NCI-H460 (cell line): ENCODE results near the gene CCZ1. TPM values are rescaled to one million over a fixed set of nuclear protein-coding genes. Genes with fewer than 3 reads are reported as not detected.
"Not testable (repeated sequence)": the region's sequence is repeated elsewhere in the genome, so short reads cannot be mapped to it uniquely, and the experiment has no call there.

Source experiments
- DNase-seq: peaks from one replicate; pipeline ENCODE4 v3.0.0-alpha.2; 2016; ENCODE audit warnings: low read depth; ENCODE audit errors: extremely low read depth
- polyA plus RNA-seq: library from polyadenylated mRNA; depleted of rRNA; stranded (reverse); fragments of >200 nt; gene quantifications from 2 replicates; pipeline ENCODE4 v1.2.3, GENCODE V29; 2014; cell fraction: nucleus; rRNA removed
- total RNA-seq: library from RNA; depleted of rRNA; stranded (reverse); fragments of >200 nt; shearing (Covaris generic); gene quantifications from 2 replicates; pipeline ENCODE4 v1.2.3, GENCODE V29; 2014; rRNA removed

The CCZ1 gene
- 80.0 and 87.6 TPM in 2 replicates for total RNA-seq
- polyA plus RNA-seq, result 59.8 and 79.1 TPM in 2 replicates

- peak; percentile 51 for DNase-seq
These were observed at the start of gene CCZ1 for GRCh38 chr7:5898480-5899224. Gene CCZ1, plus strand, starts transcription at chr7:5898733. Its CDS starts 67 bp downstream, at chr7:5898800.

GRCh38 chr7:5850944-5851343, 47.6 kb upstream of the CCZ1 start:
- no peak for DNase-seq

- no peak for DNase-seq
These were observed 43.8 kb upstream of the CCZ1 start for GRCh38 chr7:5854738-5855137.

DNA sequence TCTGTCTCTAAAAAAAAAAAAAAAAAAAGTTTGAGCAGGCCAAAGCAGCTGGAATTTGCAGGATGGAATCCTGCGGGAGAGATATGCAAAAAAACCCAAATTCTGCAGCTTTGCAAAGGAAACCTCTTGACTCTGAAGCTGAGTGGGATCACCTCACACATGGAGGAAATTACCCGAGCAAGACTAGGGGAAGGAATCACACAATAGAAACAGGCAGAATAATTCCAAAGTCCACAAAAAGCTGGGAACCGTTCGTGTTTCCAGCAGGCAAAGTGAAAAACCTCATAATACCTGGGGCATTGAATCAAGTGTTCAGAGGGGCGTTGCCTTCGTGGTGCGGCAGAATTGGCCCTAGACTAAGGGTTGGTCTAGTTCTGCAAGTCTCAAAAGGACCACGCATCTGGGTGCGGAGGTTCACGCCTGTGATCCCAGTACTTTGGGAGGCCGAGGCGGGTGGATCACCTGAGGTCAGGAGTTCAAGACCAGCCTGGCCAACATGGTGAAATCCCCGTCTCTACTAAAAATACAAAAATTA, 41.4 kb upstream of the CCZ1 start:
- not testable (repeated sequence) for DNase-seq

DNA sequence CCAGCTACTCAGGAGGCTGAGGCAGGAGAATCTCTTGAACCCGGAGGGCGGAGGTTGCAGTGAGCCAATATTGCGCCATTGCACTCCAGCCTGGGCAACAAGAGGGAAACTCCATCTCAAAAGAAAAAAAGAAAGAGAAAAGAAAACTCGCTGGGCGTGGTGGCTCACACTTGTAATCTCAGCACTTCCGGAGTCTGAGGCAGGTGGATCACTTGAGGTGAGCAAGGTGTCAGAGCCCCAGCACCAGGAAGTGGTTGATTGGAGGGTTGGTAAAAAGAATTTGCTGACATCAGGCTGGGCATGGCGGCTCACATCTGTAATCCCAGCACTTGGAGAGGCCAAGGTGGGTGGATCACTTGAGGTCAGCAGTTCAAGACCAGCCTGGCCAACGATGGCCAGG, 40.0 kb upstream of the CCZ1 start:
- not testable (repeated sequence) for DNase-seq

- DNase-seq, result not testable (repeated sequence)
These were observed 37.3 kb upstream of the CCZ1 start for GRCh38 chr7:5861281-5861680.

DNA sequence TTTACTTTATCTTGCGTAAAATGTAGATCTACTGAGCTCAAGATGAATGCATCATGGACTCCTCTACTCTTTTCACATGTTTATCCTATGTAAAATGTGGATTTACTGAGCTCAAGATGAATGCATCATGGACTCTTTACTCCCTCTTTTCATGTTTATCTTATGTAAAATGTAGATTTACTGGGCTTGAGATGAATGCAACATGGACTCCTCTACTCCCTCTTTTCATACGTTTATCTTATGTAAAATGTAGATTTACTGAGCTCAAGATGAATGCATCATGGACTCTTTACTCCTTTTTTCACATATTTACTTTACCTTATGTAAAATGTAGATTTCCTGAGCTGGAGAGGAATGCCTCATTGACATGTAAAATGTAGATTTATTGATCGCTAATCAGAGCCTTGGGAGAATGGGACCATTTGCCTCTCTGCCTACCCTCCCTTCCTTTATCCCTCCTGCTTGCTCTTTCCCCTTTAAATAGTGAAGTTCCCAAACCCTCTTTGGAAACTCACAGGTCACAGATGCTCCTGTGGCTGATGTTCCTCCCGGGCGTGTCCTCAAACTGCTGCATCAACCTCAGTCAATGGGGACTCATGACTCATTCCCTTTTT, 35.7 kb upstream of the CCZ1 start:
- not testable (repeated sequence) for DNase-seq

DNA sequence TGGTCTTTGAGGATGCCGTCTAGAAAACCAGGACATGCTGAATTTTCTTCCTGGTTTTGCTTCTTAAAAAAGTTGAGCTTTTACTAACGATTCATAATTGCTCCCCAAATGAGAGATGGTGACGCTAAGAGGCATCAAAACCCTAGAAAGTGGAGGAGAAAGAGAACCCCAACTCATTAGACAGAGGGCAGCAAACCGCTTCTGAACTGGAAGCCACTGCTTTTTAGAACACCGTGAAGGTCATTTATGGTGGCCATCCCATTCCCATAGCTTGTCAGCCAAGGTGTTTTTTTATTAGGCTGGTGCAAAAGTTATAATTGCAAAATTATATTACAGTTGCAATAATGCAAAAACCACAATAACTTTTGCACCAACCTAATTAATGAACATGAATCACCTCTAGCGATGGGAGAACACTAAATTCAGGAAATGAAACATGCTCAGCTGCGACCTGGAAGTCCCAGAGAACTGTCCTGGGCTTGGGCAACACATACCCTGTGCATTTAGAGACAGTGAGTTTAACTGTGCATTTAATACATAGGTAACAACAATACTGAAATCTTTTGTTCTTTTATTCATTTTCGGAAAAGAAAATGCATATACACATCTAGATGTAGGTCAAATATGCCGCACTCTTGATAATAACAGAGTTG, 33.1 kb upstream of the CCZ1 start:
- not testable (repeated sequence) for DNase-seq

DNA sequence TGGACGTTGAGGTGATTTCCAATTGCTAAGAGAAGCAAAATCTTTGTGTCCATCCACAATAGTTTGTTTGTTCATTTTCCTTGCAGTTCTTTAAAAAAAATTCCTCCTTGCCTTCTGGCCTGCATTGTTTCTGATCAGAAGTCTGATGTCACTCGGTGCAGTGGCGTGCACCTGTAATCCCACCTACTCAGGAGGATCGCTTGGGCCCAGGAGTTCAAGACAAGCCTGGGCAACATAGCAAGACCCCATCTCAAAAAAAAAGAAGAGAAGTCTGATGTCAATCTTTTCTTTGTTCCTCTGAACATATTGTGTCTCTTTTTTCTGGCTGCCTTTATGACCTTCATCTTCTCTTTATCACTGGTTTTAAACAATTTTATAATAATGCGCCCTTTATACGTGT, 31.5 kb upstream of the CCZ1 start:
- DNase-seq, result no peak

DNA sequence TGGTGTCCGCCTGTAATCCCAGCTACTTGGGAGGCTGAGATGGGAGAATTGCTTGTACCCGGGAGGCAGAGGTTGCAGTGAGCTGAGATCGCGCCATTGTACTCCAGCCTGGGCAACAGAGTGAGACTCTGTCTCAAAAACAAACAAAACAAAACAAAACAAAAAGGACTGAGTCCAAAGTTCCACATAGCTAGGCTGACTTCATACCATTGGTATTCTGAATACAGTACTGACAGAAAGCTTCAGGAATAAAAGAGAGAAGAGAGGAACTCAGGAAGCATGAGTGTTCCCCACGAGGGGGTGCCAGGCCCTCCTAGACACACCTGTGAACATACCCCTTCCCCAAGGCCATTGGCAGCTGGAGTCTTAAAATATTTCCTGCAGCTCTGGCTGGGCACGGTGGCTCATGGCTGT, 29.6 kb upstream of the CCZ1 start:
- DNase-seq, result not testable (repeated sequence)

- DNase-seq, result no peak
These were observed 28.8 kb upstream of the CCZ1 start for GRCh38 chr7:5869691-5870090.

- DNase-seq, result no peak
These were observed 28.2 kb upstream of the CCZ1 start for GRCh38 chr7:5870311-5870710.

DNA sequence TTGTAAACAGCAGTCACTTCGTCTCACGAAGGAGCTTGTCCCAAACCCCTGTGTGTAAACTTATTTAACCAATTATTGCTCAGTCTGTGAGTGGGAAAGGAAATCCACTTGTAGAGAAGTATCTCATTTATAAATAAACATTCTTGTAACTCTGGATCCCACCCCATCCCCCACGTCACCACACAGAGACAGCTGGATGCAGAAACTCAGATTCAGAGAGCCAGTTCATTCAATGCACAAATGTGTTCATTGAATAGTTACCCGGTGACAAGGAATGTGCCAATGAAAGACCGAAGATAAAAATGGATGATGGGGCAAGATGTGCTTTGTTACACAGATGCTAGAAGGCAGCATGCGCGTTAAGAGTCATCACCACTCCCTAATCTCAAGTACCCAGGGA, 26.2 kb upstream of the CCZ1 start:
- no peak for DNase-seq

GRCh38 chr7:5879591-5879990, 18.9 kb upstream of the CCZ1 start:
- not testable (repeated sequence) for DNase-seq

DNA sequence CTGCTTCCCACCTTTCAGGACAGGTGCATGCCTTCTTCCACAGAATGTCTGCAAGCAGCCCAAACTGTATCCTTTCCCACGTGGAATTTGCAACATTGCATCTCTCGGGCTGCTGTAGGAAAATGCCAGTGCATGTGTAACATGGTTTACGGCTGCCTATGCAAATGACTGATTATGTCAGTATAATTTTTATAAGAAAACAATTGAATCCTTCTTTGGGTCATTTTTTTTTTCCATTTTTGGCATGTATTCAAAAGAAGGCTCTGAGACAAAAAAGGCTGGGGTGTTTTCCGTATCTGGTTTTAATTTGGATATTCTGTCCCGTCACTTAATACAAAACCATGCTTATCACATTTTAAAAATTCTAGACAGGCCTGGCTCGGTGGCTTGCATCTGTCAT, 18.4 kb upstream of the CCZ1 start:
- not testable (repeated sequence) for DNase-seq

DNA sequence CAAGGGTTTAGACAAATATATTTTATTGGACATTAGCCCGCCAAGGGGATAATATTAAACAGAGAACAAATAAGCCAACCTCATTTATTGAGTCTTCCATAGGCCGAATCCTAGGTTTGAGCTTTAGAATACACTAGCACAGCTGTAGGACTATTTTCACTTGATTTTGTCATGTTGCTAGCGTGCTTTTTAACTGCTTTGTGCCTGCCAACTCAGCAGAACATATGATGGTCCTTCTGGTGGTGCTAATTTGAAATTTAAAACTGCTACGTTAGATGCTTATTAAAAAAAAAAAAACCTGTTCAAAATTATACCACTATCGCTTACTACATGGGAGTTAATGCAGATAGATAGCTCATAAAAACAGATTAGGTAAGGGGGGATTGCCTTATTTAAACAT, 14.1 kb upstream of the CCZ1 start:
- DNase-seq, result not testable (repeated sequence)

GRCh38 chr7:5888021-5888420, 10.5 kb upstream of the CCZ1 start:
- not testable (repeated sequence) for DNase-seq

GRCh38 chr7:5890244-5890643, 8.3 kb upstream of the CCZ1 start:
- DNase-seq, result not testable (repeated sequence)

GRCh38 chr7:5892498-5892897, 6.0 kb upstream of the CCZ1 start:
- DNase-seq, result no peak

DNA sequence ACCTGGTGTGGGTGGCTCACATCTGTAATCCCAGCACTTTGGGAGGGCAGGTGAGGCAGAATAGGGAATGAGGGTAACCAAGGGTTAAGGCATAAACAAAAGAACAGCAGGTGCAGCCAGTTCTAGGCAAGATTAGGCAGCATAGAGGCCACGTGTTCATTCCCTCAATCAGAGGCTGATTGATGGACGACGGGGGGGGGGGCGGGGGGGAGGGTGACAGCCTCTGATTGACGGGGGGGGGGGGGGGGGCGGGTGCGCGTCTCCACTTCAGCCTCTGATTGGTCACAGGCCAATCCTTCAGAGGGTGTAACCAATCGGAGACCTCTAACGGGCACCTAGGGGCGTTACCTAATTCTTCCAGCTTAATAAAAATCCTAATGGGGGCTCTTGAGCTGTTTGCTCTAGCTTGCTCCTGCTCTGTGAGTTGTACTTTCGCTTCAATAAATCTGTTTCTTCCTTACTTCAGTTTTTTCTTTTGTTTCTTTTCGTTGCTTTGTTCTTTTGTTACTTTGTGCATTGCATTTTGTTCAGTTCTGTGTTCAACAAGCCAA, 1.1 kb upstream of the CCZ1 start:
- DNase-seq, result not testable (repeated sequence)

- not testable (repeated sequence) for DNase-seq
These were observed 4.5 kb downstream of the CCZ1 start for GRCh38 chr7:5903002-5903401.
